Breast epithelium (tissue), 4 donors: Measurements from ENCODE around the gene FAU. TPM values are rescaled to one million over a fixed set of nuclear protein-coding genes. Genes with fewer than 3 reads are reported as not detected.
A peak's percentile ranks its signal among the peaks of the same experiment; 100 is the strongest.

Experiments used
- DNase-seq, 2 donors: peaks; one replicate each; pipeline ENCODE4 v3.0.0-alpha.2; 2019; ENCODE audit warnings: low spot score in 2 of 2
- H3K27ac ChIP-seq, 2 donors: fragments of 200-600 bp; sonication (generic) in 1 of 2; one replicate each; pipeline ENCODE4 v1.5.1; 2016 to 2019; ENCODE audit warnings: mild to moderate bottlenecking in 1 of 2
- H3K27me3 ChIP-seq, 2 donors: fragments of 200-600 bp; sonication (generic) in 1 of 2; one replicate each; pipeline versions ENCODE4 v1.5.1 to v1.6.0; 2017 to 2019; ENCODE audit warnings: control low read depth in 1 of 2, mild to moderate bottlenecking in 1 of 2
- H3K36me3 ChIP-seq: fragments of 200-600 bp; one replicate; pipeline ENCODE4 v1.5.1; 2019
- H3K4me1 ChIP-seq, 2 donors: fragments of 200-600 bp; sonication (generic); one replicate each; pipeline ENCODE4 v1.5.1; 2016 to 2019; ENCODE audit warnings: control low read depth in 1 of 2
- H3K4me3 ChIP-seq, 3 donors: fragments of 200-600 bp; sonication (generic); 1 replicate in 2 of 3; 2 replicates in 1 of 3; pipeline ENCODE4 v1.5.1; 2016 to 2019; ENCODE audit warnings: mild to moderate bottlenecking in 3 of 3, moderate library complexity in 2 of 3
- H3K9me3 ChIP-seq, 2 donors: fragments of 200-600 bp; sonication (generic) in 1 of 2; one replicate each; pipeline ENCODE4 v1.5.1; 2016 to 2019; ENCODE audit warnings: control low read depth in 1 of 2
- POLR2A ChIP-seq: fragments of 450-650 bp; IDR thresholded peaks from one replicate; pipeline ENCODE4 v1.6.1; 2016; ENCODE audit warnings: antibody characterized with exemption, mild to moderate bottlenecking, moderate library complexity
- POLR2AphosphoS5 ChIP-seq, 3 donors: sonication (generic); formaldehyde crosslinking; IDR thresholded peaks; one replicate each; pipeline ENCODE4 v1.6.1; 2017; ENCODE audit warnings: antibody characterized with exemption in 3 of 3
- intact Hi-C: fragments of 100-400 bp; cut with DNase I; formaldehyde crosslinking; loops from one replicate; pipeline ENCODE4 v1.15.1; 2023; ENCODE audit warnings: low total_unique reads
- total RNA-seq, 3 donors: library from RNA; depleted of rRNA; stranded (reverse); fragments of >200 nt; gene quantifications; one replicate each; pipeline ENCODE4 v1.1.0, GENCODE V29; 2016
- TF ChIP-seq, protein P1 (sequence below), 3 donors: fragments of 450-650 bp; IDR thresholded peaks; one replicate each; pipeline ENCODE4 v1.5.1; 2016 to 2017; ENCODE audit warnings: antibody characterized with exemption in 3 of 3, mild to moderate bottlenecking in 3 of 3, moderate library complexity in 3 of 3

FAU gene
- total RNA-seq, 3 donors from 2014 or later, result 786 to 1,230 (median 855) TPM

DNA sequence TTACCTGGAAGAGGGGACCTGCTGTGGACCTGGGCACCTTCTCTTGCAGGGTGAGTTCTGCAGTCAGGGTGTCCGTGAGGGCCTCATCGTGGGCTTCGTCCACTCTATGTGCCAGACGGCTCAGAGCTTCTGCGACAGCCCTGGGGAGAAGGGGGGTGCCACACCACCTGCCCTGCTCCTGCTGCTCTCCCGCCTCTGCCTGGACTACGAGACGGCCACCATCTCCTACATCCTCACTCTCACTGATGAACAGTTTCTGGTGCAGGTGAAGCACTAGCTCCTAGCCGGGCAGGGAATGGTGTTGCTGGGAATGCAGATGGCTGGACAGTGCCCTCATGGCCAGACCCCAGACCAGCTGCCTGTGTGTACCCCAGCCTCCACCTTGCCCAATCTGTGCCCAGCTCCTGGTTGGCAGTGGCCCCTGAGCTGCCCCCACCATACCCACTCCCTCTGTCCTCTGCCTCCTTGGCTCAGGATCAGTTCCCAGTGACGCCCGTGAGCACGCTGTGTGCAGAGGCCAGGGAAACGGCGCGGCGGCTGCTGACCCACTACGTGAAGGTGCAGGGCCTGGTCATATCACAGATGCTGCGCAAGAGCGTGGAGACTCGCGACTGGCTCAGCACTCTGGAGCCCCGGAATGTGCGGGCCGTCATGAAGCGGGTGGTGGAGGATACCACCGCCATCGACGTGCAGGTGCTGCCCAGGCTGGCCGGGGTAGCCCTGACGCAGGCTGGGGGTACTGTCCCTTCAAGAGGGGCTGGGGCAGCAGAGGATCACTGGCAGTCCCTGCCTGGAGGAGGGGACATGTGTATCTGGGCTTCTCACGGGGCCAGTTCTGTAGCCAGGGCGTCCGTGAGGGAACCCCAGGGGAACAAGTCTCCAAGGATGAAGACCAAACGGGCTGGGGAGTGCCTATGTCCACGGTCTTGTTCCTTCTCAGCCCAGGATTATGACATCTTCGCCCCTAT lies 12.4 kb downstream of the FAU start:
- Histone ChIP-seq H3K36me3 (peaks cover 5% of the 10 kb centered on the region), H3K27ac (peak overlapping the region in 1 of 2 donors; percentile 68), H3K4me3 (no peak overlapping the region), H3K27me3 (no peaks in the 10 kb centered on the region), H3K9me3 (no peaks in the 10 kb centered on the region), H3K4me1 (peaks cover 6 to 13% of the 10 kb centered on the region in 2 donors)
- no peak for DNase-seq
- intact Hi-C loops, result no loop called here
- TF ChIP-seq POLR2A (no peak), POLR2AphosphoS5 (IDR thresholded peaks at IDR 0.05) (no peak)
- TF ChIP-seq, protein P1, sequence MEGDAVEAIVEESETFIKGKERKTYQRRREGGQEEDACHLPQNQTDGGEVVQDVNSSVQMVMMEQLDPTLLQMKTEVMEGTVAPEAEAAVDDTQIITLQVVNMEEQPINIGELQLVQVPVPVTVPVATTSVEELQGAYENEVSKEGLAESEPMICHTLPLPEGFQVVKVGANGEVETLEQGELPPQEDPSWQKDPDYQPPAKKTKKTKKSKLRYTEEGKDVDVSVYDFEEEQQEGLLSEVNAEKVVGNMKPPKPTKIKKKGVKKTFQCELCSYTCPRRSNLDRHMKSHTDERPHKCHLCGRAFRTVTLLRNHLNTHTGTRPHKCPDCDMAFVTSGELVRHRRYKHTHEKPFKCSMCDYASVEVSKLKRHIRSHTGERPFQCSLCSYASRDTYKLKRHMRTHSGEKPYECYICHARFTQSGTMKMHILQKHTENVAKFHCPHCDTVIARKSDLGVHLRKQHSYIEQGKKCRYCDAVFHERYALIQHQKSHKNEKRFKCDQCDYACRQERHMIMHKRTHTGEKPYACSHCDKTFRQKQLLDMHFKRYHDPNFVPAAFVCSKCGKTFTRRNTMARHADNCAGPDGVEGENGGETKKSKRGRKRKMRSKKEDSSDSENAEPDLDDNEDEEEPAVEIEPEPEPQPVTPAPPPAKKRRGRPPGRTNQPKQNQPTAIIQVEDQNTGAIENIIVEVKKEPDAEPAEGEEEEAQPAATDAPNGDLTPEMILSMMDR (IDR thresholded peaks at IDR 0.05), result no peak

DNA sequence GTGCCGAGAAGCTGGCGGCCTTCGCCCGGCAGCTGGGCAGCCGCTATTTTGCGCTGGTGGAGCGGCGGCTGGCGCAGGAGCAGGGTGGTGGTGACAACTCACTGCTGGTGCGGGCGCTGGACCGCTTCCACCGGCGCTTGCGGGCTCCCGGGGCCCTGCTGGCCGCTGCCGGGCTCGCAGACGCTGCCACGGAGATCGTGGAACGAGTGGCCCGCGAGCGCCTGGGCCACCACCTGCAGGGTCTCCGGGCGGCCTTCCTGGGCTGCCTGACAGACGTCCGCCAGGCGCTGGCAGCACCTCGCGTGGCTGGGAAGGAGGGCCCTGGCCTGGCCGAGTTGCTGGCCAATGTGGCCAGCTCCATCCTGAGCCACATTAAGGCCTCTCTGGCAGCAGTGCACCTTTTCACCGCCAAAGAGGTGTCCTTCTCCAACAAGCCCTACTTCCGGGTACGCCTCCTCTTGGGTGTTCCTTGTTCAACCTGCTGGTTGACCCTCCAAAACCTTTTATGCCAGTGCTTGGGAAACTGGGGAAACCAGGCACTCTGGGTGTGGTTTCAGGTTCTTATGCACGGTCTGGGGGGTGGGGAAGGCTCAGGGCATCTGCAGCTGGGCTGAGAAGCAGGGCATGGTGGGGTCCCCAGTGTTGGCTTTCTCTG lies 13.3 kb downstream of the FAU start:
- Histone ChIP-seq H3K27ac (peak overlapping the region; percentile 38 to 54), H3K4me3 (no peak overlapping the region), H3K9me3 (no peaks in the 10 kb centered on the region), H3K27me3 (no peaks in the 10 kb centered on the region), H3K36me3 (peaks cover 5% of the 10 kb centered on the region), H3K4me1 (peaks cover 6 to 15% of the 10 kb centered on the region in 2 donors)
- intact Hi-C loops, result no loop called here
- peak in 1 of 2 donors; percentile 52 for DNase-seq
- TF ChIP-seq POLR2A, result no peak
- TF ChIP-seq POLR2AphosphoS5 (IDR thresholded peaks at IDR 0.05), result peak in 1 of 3 donors; percentile 41

DNA sequence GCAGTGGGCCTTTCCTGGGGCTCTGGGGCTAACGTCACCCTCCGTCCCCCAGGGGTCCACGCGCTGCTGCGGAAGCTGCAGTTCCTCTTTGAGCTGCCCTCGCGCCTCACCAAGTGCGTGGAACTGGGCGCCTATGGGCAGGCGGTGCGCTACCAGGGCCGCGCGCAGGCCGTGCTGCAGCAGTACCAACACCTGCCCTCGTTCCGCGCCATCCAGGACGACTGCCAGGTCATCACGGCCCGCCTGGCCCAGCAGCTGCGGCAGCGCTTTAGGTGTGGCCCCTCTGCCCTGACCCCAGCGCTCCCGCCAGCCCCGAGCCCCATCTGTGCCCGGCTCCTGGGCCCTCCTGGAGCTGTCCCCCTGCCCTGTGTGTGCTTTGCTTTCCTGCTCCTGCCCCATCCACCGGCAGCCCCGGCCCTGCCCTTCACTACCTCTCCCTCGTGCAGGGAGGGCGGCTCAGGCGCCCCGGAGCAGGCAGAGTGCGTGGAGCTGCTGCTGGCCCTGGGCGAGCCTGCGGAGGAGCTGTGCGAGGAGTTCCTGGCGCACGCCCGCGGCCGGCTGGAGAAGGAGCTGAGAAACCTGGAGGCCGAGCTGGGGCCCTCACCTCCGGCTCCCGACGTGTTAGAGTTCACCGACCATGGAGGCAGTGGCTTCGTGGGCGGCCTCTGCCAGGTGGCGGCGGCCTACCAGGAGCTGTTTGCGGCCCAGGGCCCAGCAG lies 14.0 kb downstream of the FAU start:
- no peak overlapping the region for H3K4me3 ChIP-seq
- H3K9me3 ChIP-seq, result no peaks in the 10 kb centered on the region
- peaks cover 5% of the 10 kb centered on the region for H3K36me3 ChIP-seq
- peak overlapping the region; percentile 38 to 54 for H3K27ac ChIP-seq
- TF ChIP-seq POLR2A (no peak), POLR2AphosphoS5 (IDR thresholded peaks at IDR 0.05) (no peak)
- TF ChIP-seq, protein P1 (IDR thresholded peaks at IDR 0.05), result no peak
- H3K27me3 ChIP-seq, result no peaks in the 10 kb centered on the region
- intact Hi-C loops, result no loop called here
- DNase-seq, result no peak
- H3K4me1 ChIP-seq, result peaks cover 5 to 13% of the 10 kb centered on the region in 2 donors

DNA sequence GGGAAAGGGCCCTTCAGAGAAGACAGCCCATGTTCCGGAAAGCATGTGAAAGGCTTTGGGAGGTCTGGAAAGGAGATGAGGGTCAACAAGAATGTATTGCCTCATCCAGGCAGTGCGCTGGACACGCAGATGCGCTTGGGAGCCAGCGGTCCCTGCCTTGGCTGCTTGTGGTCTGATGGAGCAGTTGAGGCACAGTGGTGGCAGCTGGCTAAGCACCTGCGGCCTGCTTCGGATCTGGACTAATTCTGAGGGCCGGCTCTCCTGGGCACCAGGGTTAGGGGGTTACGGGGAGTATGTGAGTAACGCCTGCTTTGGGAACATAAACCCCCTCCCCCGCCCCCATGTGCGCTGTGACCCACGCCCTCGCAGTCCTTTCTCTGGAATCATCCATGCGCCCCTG lies 14.9 kb downstream of the FAU start:
- Histone ChIP-seq H3K9me3 (no peaks in the 10 kb centered on the region), H3K27ac (no peak overlapping the region), H3K27me3 (no peaks in the 10 kb centered on the region), H3K4me3 (no peak overlapping the region), H3K36me3 (peaks cover 5% of the 10 kb centered on the region), H3K4me1 (peaks cover 0 to 8% of the 10 kb centered on the region in 2 donors)
- no peak for DNase-seq
- intact Hi-C loops, result no loop called here
- TF ChIP-seq POLR2A (no peak), POLR2AphosphoS5 (IDR thresholded peaks at IDR 0.05) (no peak)
- TF ChIP-seq, protein P1 (IDR thresholded peaks at IDR 0.05), result no peak

DNA sequence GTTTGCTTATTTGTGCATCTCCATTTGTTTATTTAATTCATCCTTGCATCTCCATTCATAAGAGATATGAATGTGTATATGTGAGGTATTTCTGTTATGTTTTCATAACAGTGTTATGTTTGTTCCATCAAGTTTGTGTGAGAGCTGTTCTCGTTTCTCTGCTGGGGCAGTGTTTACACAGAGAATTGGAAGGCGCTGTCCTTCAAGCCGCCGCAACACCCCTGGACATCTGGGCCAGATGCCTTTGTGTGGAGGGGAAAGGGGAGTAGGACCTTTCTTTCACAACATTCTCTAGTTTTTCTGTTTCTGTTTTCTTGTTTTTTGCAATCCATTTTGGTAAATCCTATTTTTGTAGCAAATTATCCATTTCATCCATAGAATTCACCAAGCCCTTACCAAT lies 17.3 kb downstream of the FAU start:
- H3K36me3 ChIP-seq, result peaks cover 3% of the 10 kb centered on the region
- intact Hi-C loops, result no loop called here
- peaks cover 0 to 5% of the 10 kb centered on the region in 2 donors for H3K4me1 ChIP-seq
- DNase-seq, result no peak
- no peaks in the 10 kb centered on the region for H3K27me3 ChIP-seq
- no peaks in the 10 kb centered on the region for H3K9me3 ChIP-seq
- no peak overlapping the region for H3K4me3 ChIP-seq
- TF ChIP-seq POLR2AphosphoS5 (IDR thresholded peaks at IDR 0.05) (no peak), POLR2A (no peak)
- TF ChIP-seq, protein P1 (IDR thresholded peaks at IDR 0.05), result no peak
- no peak overlapping the region for H3K27ac ChIP-seq
